Embryonic facial prominence (tissue), 1 donor: ENCODE data around the gene NPHS1.
"Not testable (repeated sequence)": the region's sequence is repeated elsewhere in the genome, so short reads cannot be mapped to it uniquely, and the experiment has no call there.

Experiments used
- DNase-seq: peaks from one replicate; pipeline ENCODE4 v3.0.0-alpha.2; 2016; ENCODE audit errors: extremely low spot score

Gene NPHS1

GRCh38 chr19:35852029-35852780 lies at the start of gene NPHS1:
NPHS1 (minus strand) TSS chr19:35852504; CDS start chr19:35851837, 667 bp downstream.
- DNase-seq = no peak

DNA sequence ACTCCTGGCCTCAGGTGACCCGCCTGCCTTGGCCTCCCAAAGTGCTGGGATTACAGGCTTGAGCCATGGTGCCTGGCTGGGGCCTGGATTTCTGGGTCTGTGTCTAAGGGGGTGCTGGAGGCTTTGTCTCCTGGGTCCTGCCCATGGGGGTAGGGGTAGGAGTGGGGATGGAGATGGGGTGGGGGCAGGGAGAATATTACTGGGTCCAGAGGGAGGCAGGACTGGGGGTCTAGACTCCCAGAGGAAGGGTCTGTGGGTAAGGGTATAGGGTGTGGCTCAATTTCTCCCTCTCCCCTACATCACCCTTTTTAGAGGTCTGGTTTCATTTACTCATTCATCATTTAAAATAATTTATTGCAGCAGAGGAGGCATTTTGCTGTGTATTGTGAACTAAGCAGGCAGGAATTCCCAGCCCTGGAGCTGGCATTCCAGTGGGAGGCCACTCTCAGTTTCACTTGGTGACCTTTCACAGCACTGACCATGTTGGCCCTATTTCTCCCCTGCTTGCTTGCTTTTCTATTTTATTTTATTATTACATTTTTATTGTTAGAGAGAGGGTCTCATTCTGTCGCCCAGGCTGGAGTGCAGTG lies 48.8 kb upstream of the NPHS1 start:
- DNase-seq = no peak

DNA sequence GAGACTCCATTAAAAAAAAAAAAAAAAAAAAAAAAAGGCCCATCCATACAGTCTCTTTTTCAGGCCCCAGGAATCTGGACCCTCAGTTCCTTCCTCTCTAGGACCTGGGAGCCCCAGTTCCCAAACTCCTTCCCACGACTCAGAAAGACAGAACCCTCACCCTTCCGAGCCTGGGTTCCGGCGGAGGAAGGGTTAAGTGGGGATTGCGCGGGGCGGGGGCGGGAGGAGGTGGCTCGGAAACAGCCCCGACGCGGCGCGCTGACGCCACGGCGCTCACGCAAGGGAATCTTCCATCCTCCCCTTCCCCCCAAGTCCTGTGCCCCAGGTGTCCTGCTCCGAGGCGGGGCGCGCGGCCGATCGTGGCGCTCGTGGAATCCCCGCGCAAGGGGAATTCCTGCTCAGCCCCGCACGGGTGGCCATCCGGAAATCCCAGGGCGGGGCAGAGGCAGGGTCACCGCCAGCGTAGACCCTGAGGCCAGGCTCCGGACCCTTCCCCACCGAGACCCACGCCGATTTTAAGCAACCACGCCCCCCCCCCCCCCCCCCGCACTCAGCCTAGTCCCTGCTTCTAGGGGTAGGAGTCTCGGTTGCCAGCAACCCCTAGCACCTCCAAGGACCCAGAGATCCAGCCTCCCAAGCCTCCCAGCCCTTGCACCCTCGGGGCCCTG lies 47.4 kb upstream of the NPHS1 start:
- DNase-seq = peak; percentile 43

DNA sequence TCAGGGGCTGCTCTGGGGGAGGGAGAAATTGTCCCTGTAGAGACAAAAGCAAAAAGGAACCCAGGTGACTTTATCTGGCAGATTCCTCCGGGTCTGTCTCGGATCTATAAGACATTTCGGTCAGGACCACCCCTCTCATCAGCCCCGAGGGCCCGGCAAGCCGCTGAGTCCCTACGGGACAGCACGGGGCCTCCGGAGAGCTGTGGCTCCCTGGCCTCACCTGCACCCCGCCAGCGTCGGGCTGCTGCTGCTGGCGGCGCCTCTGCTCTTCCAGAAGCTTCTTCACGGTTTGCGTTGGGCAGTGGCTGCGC lies 46.1 kb upstream of the NPHS1 start:
- no peak for DNase-seq

- no peak for DNase-seq
Measured at GRCh38 chr19:35897706-35898451, 45.6 kb upstream of the NPHS1 start.

DNA sequence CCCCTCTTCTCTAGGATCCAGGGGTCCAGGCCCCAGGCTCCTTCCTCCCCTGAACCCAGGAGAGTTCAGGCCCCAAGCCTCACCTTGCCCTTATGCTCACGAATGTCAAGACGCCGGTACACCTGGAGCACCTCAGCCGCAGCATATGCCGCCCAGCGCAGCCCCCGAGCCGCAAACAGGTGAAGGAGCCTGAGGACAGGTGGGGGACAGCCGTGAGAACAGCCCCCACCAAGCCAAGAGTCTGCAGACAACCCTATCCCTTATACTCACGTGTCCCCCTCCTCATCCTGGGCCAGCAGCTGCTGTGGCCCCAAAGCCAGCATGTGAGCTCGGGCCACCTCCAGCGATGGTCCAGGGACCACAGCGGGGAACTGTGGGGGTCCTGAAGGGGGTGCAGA lies 44.3 kb upstream of the NPHS1 start:
- no peak for DNase-seq

- no peak for DNase-seq
Measured at GRCh38 chr19:35895911-35896642, 43.8 kb upstream of the NPHS1 start.

GRCh38 chr19:35894342-35894741 lies 42.0 kb upstream of the NPHS1 start:
- DNase-seq = no peak

GRCh38 chr19:35891819-35892218 lies 39.5 kb upstream of the NPHS1 start:
- not testable (repeated sequence) for DNase-seq

DNA sequence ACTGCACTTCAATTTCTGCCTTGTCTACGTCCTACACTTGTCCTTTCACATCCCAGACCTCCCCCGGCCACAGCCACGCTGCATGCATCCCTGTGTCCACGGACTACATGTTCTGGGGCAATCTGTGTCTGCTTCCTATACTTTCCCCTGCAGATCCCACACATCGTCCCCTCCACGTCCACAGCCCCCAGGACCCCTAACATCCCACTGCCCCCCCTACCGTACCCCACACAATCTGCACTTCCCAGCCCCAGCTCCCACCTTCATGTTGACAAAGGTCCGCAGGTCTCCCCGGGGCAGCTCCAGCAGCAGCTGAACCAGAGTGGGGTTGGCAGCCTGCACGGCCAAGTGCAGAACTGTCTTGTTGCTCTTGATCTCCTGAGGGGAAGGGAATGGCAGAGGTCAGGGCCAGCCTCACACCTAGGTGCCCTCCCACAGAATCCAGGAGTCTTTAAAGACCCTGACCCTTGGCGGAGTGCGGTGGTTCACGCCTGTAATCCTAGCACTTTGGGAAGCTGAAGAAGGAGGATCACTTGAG lies 37.9 kb upstream of the NPHS1 start:
- no peak for DNase-seq

DNA sequence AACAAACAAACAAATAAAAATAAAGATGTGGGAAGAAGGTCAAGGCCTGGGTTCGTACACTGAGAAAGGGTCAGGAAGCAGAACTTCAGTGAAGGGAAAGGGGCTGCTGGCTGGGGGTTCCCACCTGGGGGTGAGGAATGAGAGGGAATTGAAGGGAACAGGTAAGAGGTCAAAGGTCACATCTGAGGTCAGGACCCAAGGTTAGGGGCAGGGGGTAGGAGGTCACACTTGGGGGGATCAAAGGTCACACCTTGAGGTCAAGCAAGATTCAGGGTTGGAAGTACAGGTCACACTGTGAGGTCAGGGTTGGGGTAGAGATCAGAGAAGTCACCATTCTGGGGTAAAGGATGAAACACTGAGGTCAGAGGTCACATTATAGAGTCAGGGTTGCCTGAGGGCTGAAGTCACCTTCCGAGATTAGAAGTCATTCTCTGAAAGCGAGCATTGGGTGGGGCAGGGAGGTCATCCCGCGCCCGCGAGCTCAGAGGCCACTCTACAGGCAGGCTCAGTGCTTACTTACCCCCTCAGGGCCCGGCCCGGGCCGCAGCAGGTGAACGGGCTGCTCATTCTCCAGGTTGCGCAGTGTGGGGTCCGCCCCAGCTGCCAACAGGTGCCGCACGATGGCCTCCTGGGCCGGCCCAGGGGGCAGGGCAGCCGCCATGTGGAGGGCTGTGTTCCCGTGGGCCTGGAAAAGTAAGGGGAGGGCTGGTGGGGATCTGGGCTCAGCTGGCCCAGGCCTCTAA lies 37.2 kb upstream of the NPHS1 start:
- no peak for DNase-seq

DNA sequence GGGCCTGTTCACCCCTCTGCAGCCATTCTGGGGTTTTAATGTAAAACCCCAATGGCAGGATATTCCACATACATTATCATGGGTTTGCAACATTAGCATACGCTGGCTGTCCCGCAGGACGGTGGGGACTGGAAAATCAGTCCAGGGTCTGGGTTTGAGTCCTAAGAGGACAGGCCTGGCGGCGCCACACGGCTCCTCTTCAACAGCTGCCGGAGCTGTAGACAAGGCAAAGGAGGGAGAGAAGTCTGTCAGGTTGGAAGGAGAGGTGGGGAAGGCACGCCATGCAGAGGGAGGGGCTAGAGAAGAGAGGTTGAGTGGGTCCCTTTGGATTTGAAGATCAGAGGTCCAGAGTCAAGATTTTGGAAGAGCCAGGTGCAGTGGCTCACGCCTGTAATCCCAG lies 36.1 kb upstream of the NPHS1 start:
- no peak for DNase-seq

GRCh38 chr19:35887197-35887596 lies 34.9 kb upstream of the NPHS1 start:
- no peak for DNase-seq

GRCh38 chr19:35885904-35886303 lies 33.6 kb upstream of the NPHS1 start:
- no peak for DNase-seq

- DNase-seq = no peak
Measured at GRCh38 chr19:35885225-35885738, 33.0 kb upstream of the NPHS1 start.

- no peak for DNase-seq
Measured at GRCh38 chr19:35883882-35884281, 31.6 kb upstream of the NPHS1 start.

DNA sequence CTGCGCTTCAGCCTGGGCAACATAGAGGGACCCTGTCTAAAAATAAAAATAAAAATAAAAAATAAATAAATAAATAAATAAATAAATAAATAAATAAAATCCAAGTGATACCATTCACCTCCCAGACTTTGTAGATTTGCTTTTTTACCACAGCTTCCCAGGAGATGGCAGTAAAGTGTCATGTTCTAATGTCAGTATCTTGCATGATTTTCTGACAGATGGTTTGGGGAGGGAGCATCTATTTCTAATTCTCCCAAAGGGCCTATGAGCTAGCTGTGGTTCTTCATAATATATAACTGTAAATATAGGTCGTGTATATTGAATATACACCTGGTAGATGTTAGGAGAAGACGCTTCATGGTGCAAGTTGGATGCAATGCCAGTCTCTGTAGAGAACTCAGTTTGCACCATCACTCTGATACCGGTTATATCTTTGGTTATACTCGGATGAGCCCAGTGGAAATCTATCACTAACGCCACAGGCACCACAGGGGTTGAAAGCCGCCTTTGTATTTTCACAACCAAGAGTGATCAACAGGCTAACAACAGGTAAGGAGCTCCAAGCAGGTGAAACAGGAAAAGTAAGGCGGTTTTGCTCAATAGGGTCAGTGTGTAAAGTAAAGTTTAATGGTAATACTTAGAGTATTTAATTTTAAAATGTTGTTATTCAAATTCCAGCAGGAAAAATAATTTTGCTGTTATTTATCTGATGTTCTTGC lies 30.0 kb upstream of the NPHS1 start:
- DNase-seq = peak; percentile 30

GRCh38 chr19:35879770-35880317 lies 27.5 kb upstream of the NPHS1 start:
- no peak for DNase-seq

- DNase-seq = no peak
Measured at GRCh38 chr19:35879068-35879467, 26.8 kb upstream of the NPHS1 start.
